Pancreas (tissue), 10 donors: ENCODE data around the gene SLCO2A1. TPM values are rescaled to one million over a fixed set of nuclear protein-coding genes. Genes with fewer than 3 reads are reported as not detected.

Experiments
- ATAC-seq, 4 donors: fragments of 200-7000 bp; cut with Tn5 transposase; one replicate each; pipeline versions ENCODE4 v1.8.0 to v1.9.1; 2020; ENCODE audit warnings: mild to moderate bottlenecking in 4 of 4, moderate library complexity in 4 of 4
- DNase-seq, 6 donors: peaks; one replicate each; pipeline ENCODE4 v3.0.0-alpha.2; 2020
- FAIRE-seq: peaks from 2 replicates; lab custom pipeline; 2012; peaks lifted over from hg19 to GRCh38; lab: Jason Lieb, UNC
- H3K27ac ChIP-seq, 4 donors: fragments of 200-600 bp; sonication (generic); 1 replicate in 3 of 4; 2 replicates in 1 of 4; pipeline versions ENCODE4 v1.5.0 to v1.8.0; 2020
- H3K27me3 ChIP-seq, 4 donors: fragments of 200-600 bp; one replicate each; pipeline ENCODE4 v1.8.0; 2021
- H3K36me3 ChIP-seq, 3 donors: fragments of 200-600 bp; sonication (generic) in 1 of 3; one replicate each; pipeline versions ENCODE4 v1.5.0 to v1.8.0; 2020 to 2021
- H3K4me1 ChIP-seq, 3 donors: fragments of 200-600 bp; one replicate each; pipeline ENCODE4 v1.8.0; 2021
- H3K4me3 ChIP-seq, 4 donors: fragments of 200-600 bp; sonication (generic) in 2 of 4; one replicate each; pipeline versions ENCODE4 v1.5.0 to v1.8.0; 2020 to 2021
- H3K9me3 ChIP-seq, 4 donors: fragments of 200-600 bp; one replicate each; pipeline ENCODE4 v1.8.0; 2021
- WGBS, 2 donors: extraction: QIAGEN DNeasy Blood & Tissue Kit; methylation state at CpG; one replicate each; pipeline ENCODE4 v1.1.7; 2013; 5-methylcytosine and 5-hydroxymethylcytosine counted together
- intact Hi-C, 3 donors: fragments of 100-400 bp; cut with DNase I; formaldehyde crosslinking; loops; one replicate each; pipeline versions ENCODE4 v1.11.1 to v1.14.2; 2022
- polyA plus RNA-seq, 2 donors: library from polyadenylated mRNA; stranded (reverse); fragments of 200-250 nt; gene quantifications; one replicate each; pipeline ENCODE4 v1.2.3, GENCODE V29; 2013
- total RNA-seq, 6 donors: library from RNA; stranded (reverse); fragmentation: NEBNext Ultra II Directional in 4 of 6; extraction: Animal tissue kit (Norgen Biotek cat#: 25700) in 4 of 6; gene quantifications; one replicate each; pipeline versions ENCODE4 v1.2.1 to v1.2.4, GENCODE V29; 2021 to 2023
- TF ChIP-seq, protein P1 (sequence below), 4 donors: fragments of 200-600 bp; sonication (generic) in 3 of 4; IDR thresholded peaks; one replicate each; pipeline versions ENCODE4 v1.5.0 to v1.8.0; 2021; ENCODE audit warnings: antibody characterized with exemption in 4 of 4
- donor health status: healthy with polysubstance abuse.
- donor health status: DM: no; HTN: no; CAD: no; lungs with moderate emphysema.
- donor health status: DM: no; HTN: no; CAD: no.
- donor health status: control.
- donor health status: control.
- donor health status: Bipolar disorder and iron deficiency.
- donor health status: DM: yes; HTN: yes; CAD: no.
- donor health status: DM: no; HTN: no; CAD: no.
- donor health status: DM: no; HTN: no; CAD: no.
- donor health status: DM: yes; HTN: yes; CAD: no.

The SLCO2A1 gene
- total and polyA plus RNA-seq, 8 donors = 4.6 to 17.5 (median 10.4) TPM

- FAIRE-seq (no peak), DNase-seq (peak in 1 of 6 donors; percentile 39)
Measured at GRCh38 chr3:133896002-133896761, 133.5 kb downstream of the SLCO2A1 start.

DNA sequence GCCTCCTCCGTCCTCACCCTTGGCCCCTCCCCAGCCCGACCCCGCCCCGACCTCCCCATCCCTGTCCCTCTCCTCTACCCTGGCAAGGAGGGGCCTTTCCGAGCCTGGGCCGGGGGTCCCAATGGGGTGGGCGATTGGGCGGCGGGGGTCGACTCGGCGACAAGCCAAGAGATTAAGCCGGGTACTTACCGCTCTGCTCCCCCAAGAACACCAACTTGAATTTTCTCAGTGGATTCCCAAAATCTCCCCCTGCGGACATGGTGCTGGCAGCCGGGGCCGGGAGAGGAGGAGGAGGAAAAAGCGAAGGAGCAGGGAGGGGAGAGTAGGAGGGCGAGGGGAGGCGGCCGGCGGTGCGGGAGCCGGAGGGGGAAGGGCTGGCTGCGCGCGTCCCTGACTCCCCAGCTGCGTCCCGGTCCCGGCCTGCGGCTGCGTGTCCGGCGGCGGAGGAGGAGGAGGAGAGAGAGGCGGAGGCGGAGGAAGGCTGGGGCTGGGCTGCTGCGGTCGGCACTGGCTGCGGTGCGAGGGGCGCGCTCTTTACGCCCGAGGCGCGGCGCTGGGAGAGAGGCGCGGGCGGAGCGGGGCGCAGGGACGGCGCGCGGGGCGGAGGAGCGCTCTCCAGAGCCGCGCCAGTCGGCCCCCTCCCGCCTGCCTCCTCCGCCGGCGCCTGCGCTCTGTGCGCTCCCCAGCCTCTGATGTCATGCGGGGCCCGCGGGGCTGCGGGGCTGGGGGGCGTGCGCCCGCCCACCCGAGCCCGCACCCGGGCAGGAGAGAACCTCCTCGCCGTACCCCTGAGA, 134.3 kb downstream of the SLCO2A1 start, which contains the start of gene RAB6B:
Gene RAB6B (minus strand): TSS at position 675 of the 794 bp plus-strand sequence. CDS start 416 bp downstream, at position 259.
- ATAC-seq (peak; percentile 84 to 89 (median 88)), FAIRE-seq (no peak), DNase-seq (peak; percentile 34 to 84 (median 49))
- TF ChIP-seq, protein P1, sequence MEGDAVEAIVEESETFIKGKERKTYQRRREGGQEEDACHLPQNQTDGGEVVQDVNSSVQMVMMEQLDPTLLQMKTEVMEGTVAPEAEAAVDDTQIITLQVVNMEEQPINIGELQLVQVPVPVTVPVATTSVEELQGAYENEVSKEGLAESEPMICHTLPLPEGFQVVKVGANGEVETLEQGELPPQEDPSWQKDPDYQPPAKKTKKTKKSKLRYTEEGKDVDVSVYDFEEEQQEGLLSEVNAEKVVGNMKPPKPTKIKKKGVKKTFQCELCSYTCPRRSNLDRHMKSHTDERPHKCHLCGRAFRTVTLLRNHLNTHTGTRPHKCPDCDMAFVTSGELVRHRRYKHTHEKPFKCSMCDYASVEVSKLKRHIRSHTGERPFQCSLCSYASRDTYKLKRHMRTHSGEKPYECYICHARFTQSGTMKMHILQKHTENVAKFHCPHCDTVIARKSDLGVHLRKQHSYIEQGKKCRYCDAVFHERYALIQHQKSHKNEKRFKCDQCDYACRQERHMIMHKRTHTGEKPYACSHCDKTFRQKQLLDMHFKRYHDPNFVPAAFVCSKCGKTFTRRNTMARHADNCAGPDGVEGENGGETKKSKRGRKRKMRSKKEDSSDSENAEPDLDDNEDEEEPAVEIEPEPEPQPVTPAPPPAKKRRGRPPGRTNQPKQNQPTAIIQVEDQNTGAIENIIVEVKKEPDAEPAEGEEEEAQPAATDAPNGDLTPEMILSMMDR (IDR thresholded peaks at IDR 0.05) = no peak
- intact Hi-C loops = no loop called here
- peak within 1 kb of the TSS; percentile 57 to 74 (median 66) for H3K4me3 ChIP-seq
- no peaks in the 10 kb centered on the region for H3K27me3 ChIP-seq
- H3K4me1 ChIP-seq = peaks cover 0 to 4% (median 0%) of the 10 kb centered on the region in 3 donors
- H3K27ac ChIP-seq = no peak within 1 kb of the TSS
- H3K36me3 ChIP-seq = no peaks in the 10 kb centered on the region
- WGBS, 2 donors = 1% methylated on average over 25 to 80 of the region's 80 CpGs
- H3K9me3 ChIP-seq = no peaks in the 10 kb centered on the region

More at GRCh38 chr3:133896002-133896761, 133.5 kb downstream of the SLCO2A1 start:
- Histone ChIP-seq H3K4me3 (peak overlapping the region; percentile 57 to 74 (median 66)), H3K27me3 (no peaks in the 10 kb centered on the region), H3K9me3 (no peaks in the 10 kb centered on the region), H3K36me3 (no peaks in the 10 kb centered on the region), H3K4me1 (peaks cover 0 to 4% (median 0%) of the 10 kb centered on the region in 3 donors), H3K27ac (no peak overlapping the region)
- intact Hi-C loops = no loop called here
- ATAC-seq = peak in 3 of 4 donors; percentile 33 to 43 (median 35)
- TF ChIP-seq, protein P1 (IDR thresholded peaks at IDR 0.05) = no peak
- WGBS, 2 donors = 16 to 22% methylated on average over 35 to 37 of the region's 37 CpGs

DNA sequence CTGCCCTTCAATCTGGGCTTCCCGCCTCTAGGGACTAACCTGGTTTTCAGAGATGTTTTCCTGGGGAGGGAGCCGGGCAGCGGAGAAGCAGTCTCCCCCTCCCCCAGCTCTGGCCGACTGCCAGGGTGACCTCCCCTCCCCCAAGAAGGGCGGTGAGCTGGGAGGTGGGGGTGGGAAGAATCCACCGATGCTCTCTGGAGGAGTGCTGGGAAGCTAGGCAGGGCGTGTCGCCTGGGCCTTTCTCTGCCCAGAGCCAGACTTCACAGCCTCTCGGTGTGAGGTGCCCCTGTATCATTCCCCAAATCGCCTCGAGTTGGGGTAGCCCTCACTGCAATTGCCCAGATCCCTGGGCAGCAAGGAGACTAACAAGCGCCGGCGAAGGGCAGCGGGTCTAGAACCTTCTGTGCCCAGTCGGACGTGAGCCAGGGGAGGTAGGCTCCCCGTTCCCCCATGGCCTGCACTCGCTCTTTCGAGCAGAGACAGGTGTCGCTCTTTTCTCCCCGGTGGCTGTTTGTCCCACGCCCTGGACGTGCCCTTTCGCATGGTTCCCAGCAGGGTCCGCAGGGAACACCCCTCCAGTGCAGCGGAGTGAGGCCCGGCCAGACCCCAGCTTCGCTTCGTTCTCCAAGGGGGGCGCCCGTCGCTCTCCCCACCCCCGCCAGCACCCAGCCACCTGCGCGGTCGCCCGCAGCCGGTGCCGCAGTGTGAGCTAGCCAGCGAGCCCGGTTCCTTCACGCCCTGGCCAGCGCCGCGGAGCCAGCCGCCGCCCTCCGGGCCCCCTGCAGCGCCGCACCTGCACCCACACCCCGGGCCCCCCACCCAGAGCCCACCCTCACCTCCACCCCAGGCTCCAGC, 135.1 kb downstream of the SLCO2A1 start:
- no peak overlapping the region for H3K27ac ChIP-seq
- H3K4me3 ChIP-seq = peak overlapping the region; percentile 57 to 74 (median 66)
- peak in 4 of 6 donors; percentile 20 to 78 (median 59) for DNase-seq
- 12 to 29% methylated on average over 26 to 52 of the region's 52 CpGs for WGBS, 2 donors
- peak; percentile 47 to 67 (median 63) for ATAC-seq
- H3K27me3 ChIP-seq = no peaks in the 10 kb centered on the region
- no peaks in the 10 kb centered on the region for H3K36me3 ChIP-seq
- TF ChIP-seq, protein P1 (IDR thresholded peaks at IDR 0.05) = no peak
- H3K9me3 ChIP-seq = no peaks in the 10 kb centered on the region
- no peak for FAIRE-seq
- H3K4me1 ChIP-seq = peaks cover 0 to 4% (median 0%) of the 10 kb centered on the region in 3 donors
- intact Hi-C loops = no loop called here

DNA sequence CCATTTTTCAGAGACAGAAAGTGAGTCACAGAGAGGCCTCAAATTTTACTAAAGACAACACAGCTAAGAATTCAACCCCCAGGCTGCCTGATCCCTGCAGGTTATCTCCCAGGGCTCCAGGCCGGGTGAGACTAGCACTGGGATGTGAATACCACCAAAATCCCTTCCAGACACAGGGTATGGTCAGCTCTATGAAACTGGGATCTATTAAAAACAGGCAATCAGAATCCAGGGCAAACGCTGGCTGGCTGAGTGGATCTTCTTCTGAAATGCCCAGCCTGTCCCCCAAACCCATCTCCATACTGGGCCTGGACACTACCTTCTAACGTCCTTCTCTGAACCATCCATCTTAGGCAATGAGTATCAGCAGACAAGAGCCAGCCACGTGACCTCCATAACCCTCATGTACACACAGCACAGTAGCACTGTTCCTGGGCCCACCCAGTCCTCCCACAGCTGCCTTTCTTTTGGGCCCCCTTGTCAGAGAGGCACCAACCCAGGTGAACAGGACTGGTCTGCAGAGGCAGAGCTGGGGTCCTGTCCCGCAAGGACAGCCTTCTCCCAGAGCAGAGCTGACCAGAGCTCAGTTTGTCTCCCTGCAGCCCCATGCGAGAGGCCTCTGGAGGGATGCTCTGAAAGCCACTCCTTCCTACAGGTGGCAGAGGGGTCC, 135.9 kb downstream of the SLCO2A1 start:
- Histone ChIP-seq H3K36me3 (no peaks in the 10 kb centered on the region), H3K27me3 (no peaks in the 10 kb centered on the region), H3K4me1 (peaks cover 0 to 4% (median 0%) of the 10 kb centered on the region in 3 donors), H3K4me3 (no peak overlapping the region), H3K9me3 (no peaks in the 10 kb centered on the region), H3K27ac (no peak overlapping the region)
- intact Hi-C loops = no loop called here
- DNase-seq (no peak), FAIRE-seq (no peak), ATAC-seq (no peak)
- TF ChIP-seq, protein P1 (IDR thresholded peaks at IDR 0.05) = no peak
- 82 to 95% methylated on average over 6 of the region's 6 CpGs for WGBS, 2 donors
